C4-2B (cell line): ENCODE measurements around the gene FPR3.
"Not testable (repeated sequence)": the region's sequence is repeated elsewhere in the genome, so short reads cannot be mapped to it uniquely, and the experiment has no call there.

Experiments used
- H3K27ac ChIP-seq: fragments of 450-650 bp; 2 replicates; pipeline ENCODE4 v1.5.1; 2017
- CTCF ChIP-seq: fragments of 450-650 bp; conservative IDR thresholded peaks from 2 replicates; pipeline ENCODE4 v1.5.1; 2017; ENCODE audit warnings: mild to moderate bottlenecking
- ZFX ChIP-seq: fragments of 450-650 bp; IDR thresholded peaks from 2 replicates; pipeline ENCODE4 v1.6.1; 2017

Gene FPR3

GRCh38 chr19:51755571-51755970 is 39.4 kb upstream of the FPR3 start:
- TF ChIP-seq CTCF (no peak), ZFX (no peak)
- H3K27ac ChIP-seq, result no peak overlapping the region

GRCh38 chr19:51760697-51761356 is 34.1 kb upstream of the FPR3 start, which contains the start of gene FPR2:
TSS of gene FPR2 (plus strand) at chr19:51761180. CDS start at chr19:51768659, 7,479 bp downstream.
- no peak for TF ChIP-seq ZFX
- TF ChIP-seq CTCF, result no peak
- no peak within 1 kb of the TSS for H3K27ac ChIP-seq

GRCh38 chr19:51761696-51762095 is 33.3 kb upstream of the FPR3 start:
- no peak overlapping the region for H3K27ac ChIP-seq

GRCh38 chr19:51765086-51765485 is 29.9 kb upstream of the FPR3 start:
- no peak overlapping the region for H3K27ac ChIP-seq
- TF ChIP-seq CTCF, result no peak
- no peak for TF ChIP-seq ZFX

More at GRCh38 chr19:51761696-51762095, 33.3 kb upstream of the FPR3 start:
- TF ChIP-seq ZFX (no peak), CTCF (no peak)

GRCh38 chr19:51766461-51766860 is 28.5 kb upstream of the FPR3 start:
- no peak overlapping the region for H3K27ac ChIP-seq
- no peak for TF ChIP-seq ZFX
- TF ChIP-seq CTCF, result no peak

GRCh38 chr19:51771376-51772130 is 23.4 kb upstream of the FPR3 start:
- H3K27ac ChIP-seq, result no peak overlapping the region
- TF ChIP-seq CTCF (no peak), ZFX (no peak)

- no peak overlapping the region for H3K27ac ChIP-seq
- TF ChIP-seq ZFX (no peak), CTCF (no peak)
These were observed 22.0 kb upstream of the FPR3 start for GRCh38 chr19:51772977-51773376.

GRCh38 chr19:51776561-51776960 is 18.4 kb upstream of the FPR3 start:
- not testable (repeated sequence) for H3K27ac ChIP-seq
